H1 (cell line): ENCODE results near the gene NHSL2.

Experiments used
- CBX8 ChIP-seq: fragments of 300-800, 300-1000 bp; sonication (generic); IDR thresholded peaks from 2 replicates; pipeline ENCODE4 v1.7.1; 2016; ENCODE audit warnings: low read depth, low read length, borderline replicate concordance
- CHD2 ChIP-seq: IDR thresholded peaks from 2 replicates; pipeline ENCODE4 v1.6.1; 2012; ENCODE audit warnings: low read length, improper control_type of control experiment
- EP300 ChIP-seq, 2 experiments: IDR thresholded peaks; 1 replicate in 1 of 2; 2 replicates in 1 of 2; pipeline ENCODE4 v1.6.1; 2011 to 2012; ENCODE audit warnings: low read depth in 2 of 2, low read length in 2 of 2, mild to moderate bottlenecking in 2 of 2, borderline replicate concordance in 1 of 2, inconsistent platforms in 1 of 2, moderate library complexity in 1 of 2
- HDAC2 ChIP-seq, 2 experiments: fragments of 300-600 bp in 1 of 2; sonication (generic) in 1 of 2; IDR thresholded peaks; 2 replicates each; pipeline ENCODE4 v1.6.1; 2011 to 2012; ENCODE audit warnings: low read depth in 2 of 2, low read length in 2 of 2, mild to moderate bottlenecking in 2 of 2, moderate library complexity in 2 of 2, borderline replicate concordance in 1 of 2, inconsistent platforms in 1 of 2
- HDAC6 ChIP-seq: IDR thresholded peaks from one replicate; pipeline ENCODE4 v1.7.1; 2012; ENCODE audit warnings: low read depth, mild to moderate bottlenecking, inconsistent platforms, low read length, moderate library complexity
- JUND ChIP-seq: IDR thresholded peaks from 2 replicates; pipeline ENCODE4 v1.6.1; 2011; ENCODE audit warnings: mild to moderate bottlenecking, improper control_type of control experiment, low read length
- POLR2A ChIP-seq, 2 experiments: IDR thresholded peaks; 1 replicate in 1 of 2; 2 replicates in 1 of 2; pipeline ENCODE4 v1.6.1; 2011; ENCODE audit warnings: low read depth in 2 of 2, low read length in 2 of 2, mild to moderate bottlenecking in 2 of 2; ENCODE audit errors: control extremely low read depth in 1 of 2
- POLR2AphosphoS5 ChIP-seq: IDR thresholded peaks from 2 replicates; pipeline ENCODE4 v1.6.1; 2011; ENCODE audit warnings: low read depth, low read length
- POU5F1 ChIP-seq: IDR thresholded peaks from 2 replicates; pipeline ENCODE4 v1.6.1; 2011; ENCODE audit warnings: low read depth, mild to moderate bottlenecking, low read length, moderate library complexity
- SIN3A ChIP-seq, 2 experiments: IDR thresholded peaks in 1 of 2; conservative IDR thresholded peaks in 1 of 2; 2 replicates each; pipeline ENCODE4 v1.6.1; 2011 to 2012; ENCODE audit warnings: low read length in 2 of 2, improper control_type of control experiment in 1 of 2, low read depth in 1 of 2, mild to moderate bottlenecking in 1 of 2
- SP1 ChIP-seq: IDR thresholded peaks from 2 replicates; pipeline ENCODE4 v1.6.1; 2011; ENCODE audit warnings: low read depth, low read length
- TF ChIP-seq, protein P1 (sequence below), 3 experiments: IDR thresholded peaks; 1 replicate in 2 of 3; 2 replicates in 1 of 3; pipeline versions ENCODE4 v1.5.1 to v1.6.1; 2011; ENCODE audit warnings: low read length in 3 of 3, mild to moderate bottlenecking in 3 of 3, inconsistent platforms in 2 of 3, low read depth in 1 of 3, moderate library complexity in 1 of 3; ENCODE audit not compliant: insufficient read depth in 1 of 3; ENCODE audit errors: control extremely low read depth in 1 of 3
- TF ChIP-seq, protein P2 (sequence below): IDR thresholded peaks from 2 replicates; pipeline ENCODE4 v1.6.1; 2012; ENCODE audit warnings: inconsistent platforms

DNA sequence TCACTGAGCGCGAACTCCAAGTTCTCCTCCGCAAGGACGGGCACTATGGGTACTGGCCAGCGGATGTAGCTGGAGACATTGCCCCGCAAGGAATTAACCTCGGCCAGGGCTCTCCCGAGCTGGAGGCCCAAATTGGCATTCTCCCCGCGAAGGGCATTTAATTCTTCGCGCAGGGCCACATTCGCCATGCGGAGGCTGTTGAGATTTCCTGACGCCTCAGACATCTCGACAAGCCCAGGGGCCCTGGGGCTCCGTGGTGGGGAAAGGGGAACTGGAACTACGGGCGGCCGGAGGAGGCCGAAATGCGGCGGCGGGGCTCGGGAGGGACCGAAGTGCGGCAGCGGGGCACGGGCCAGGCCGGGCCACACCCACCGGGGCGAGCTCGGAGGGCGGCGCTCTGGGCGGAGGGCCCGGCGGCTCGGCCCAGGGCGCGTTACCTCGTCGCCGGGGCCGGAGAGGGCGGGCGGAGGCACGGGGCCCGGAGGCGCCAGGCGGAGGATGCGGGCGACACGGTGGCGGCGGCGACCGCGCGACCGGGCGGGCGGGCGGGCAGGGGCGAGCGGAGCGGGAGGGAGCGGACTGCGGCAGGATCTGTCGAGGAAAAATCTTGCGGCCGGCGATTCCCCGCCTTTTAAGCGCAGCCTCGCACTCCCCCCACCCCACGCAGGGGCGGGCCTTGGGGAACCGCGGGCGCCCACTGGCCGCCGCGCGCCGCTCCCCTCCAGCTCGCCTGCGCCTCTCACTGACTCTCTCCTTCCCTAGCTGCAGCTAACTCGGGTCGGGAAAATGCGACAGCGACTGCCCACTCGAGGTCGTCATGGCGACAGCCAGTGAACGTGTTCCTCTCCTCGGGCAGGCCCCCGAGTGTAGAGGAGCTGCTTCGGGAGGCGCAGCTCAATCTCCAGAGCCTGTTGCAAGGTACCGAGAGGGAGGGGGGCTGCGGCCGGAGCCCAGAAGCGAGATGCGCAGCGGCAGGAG lies 221.0 kb downstream of the NHSL2 start, which contains the start of gene RTL5:
- TF ChIP-seq EP300 (IDR thresholded peaks at IDR 0.05; ENCODE audit: borderline replicate concordance in 1 of 2, low read depth in 2 of 2, low read length in 2 of 2) = no peak
- TF ChIP-seq CHD2 = no peak
- no peak for TF ChIP-seq POLR2A (IDR thresholded peaks at IDR 0.05; ENCODE audit: control extremely low read depth in 1 of 2, low read depth in 2 of 2, low read length in 2 of 2)
- TF ChIP-seq, protein P1, sequence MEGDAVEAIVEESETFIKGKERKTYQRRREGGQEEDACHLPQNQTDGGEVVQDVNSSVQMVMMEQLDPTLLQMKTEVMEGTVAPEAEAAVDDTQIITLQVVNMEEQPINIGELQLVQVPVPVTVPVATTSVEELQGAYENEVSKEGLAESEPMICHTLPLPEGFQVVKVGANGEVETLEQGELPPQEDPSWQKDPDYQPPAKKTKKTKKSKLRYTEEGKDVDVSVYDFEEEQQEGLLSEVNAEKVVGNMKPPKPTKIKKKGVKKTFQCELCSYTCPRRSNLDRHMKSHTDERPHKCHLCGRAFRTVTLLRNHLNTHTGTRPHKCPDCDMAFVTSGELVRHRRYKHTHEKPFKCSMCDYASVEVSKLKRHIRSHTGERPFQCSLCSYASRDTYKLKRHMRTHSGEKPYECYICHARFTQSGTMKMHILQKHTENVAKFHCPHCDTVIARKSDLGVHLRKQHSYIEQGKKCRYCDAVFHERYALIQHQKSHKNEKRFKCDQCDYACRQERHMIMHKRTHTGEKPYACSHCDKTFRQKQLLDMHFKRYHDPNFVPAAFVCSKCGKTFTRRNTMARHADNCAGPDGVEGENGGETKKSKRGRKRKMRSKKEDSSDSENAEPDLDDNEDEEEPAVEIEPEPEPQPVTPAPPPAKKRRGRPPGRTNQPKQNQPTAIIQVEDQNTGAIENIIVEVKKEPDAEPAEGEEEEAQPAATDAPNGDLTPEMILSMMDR (IDR thresholded peaks at IDR 0.05; ENCODE audit: control extremely low read depth in 1 of 3, insufficient read depth in 1 of 3, low read depth in 1 of 3, low read length in 3 of 3) = no peak
- no peak for TF ChIP-seq POU5F1
- no peak for TF ChIP-seq SIN3A (conservative IDR thresholded peaks at IDR 0.05 in 1 of 2, IDR thresholded peaks at IDR 0.05 in 1 of 2; ENCODE audit: low read depth in 1 of 2, low read length in 2 of 2)
- TF ChIP-seq, protein P2, sequence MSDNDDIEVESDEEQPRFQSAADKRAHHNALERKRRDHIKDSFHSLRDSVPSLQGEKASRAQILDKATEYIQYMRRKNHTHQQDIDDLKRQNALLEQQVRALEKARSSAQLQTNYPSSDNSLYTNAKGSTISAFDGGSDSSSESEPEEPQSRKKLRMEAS = no peak
- no peak for TF ChIP-seq POLR2AphosphoS5
- no peak for TF ChIP-seq JUND
- TF ChIP-seq HDAC6 = no peak
- TF ChIP-seq CBX8 = no peak
- TF ChIP-seq HDAC2 (IDR thresholded peaks at IDR 0.05; ENCODE audit: borderline replicate concordance in 1 of 2, low read depth in 2 of 2, low read length in 2 of 2) = no peak
- no peak for TF ChIP-seq SP1
